Tibial artery (tissue), 4 donors: ENCODE results near the gene SIRPA.

Experiments
- DNase-seq, 2 donors: peaks; one replicate each; pipeline ENCODE4 v3.0.0-alpha.2; 2019
- H3K27ac ChIP-seq, 2 donors: fragments of 200-600 bp; sonication (generic) in 1 of 2; 1 replicate in 1 of 2; 2 replicates in 1 of 2; pipeline ENCODE4 v1.5.1; 2018 to 2019; ENCODE audit warnings: mild to moderate bottlenecking in 1 of 2
- H3K27me3 ChIP-seq, 2 donors: fragments of 200-600 bp; sonication (generic) in 1 of 2; one replicate each; pipeline versions ENCODE4 v1.5.1 to v1.6.0; 2016 to 2019
- H3K36me3 ChIP-seq, 3 donors: fragments of 200-600 bp; sonication (generic) in 2 of 3; one replicate each; pipeline ENCODE4 v1.5.1; 2016 to 2019; ENCODE audit warnings: mild to moderate bottlenecking in 2 of 3
- H3K4me1 ChIP-seq, 4 donors: fragments of 200-600 bp; sonication (generic) in 2 of 4; 1 replicate in 3 of 4; 2 replicates in 1 of 4; pipeline ENCODE4 v1.5.1; 2016 to 2019
- H3K4me3 ChIP-seq, 2 donors: fragments of 200-600 bp; sonication (generic) in 1 of 2; 1 replicate in 1 of 2; 2 replicates in 1 of 2; pipeline ENCODE4 v1.5.1; 2018 to 2019; ENCODE audit warnings: mild to moderate bottlenecking in 2 of 2
- H3K9me3 ChIP-seq, 3 donors: fragments of 200-600 bp; sonication (generic) in 1 of 3; one replicate each; pipeline ENCODE4 v1.5.1; 2016 to 2019
- CTCF ChIP-seq, 2 experiments: fragments of 200-600 bp in 1 of 2; fragments of 450-650 bp in 1 of 2; IDR thresholded peaks; one replicate each; pipeline ENCODE4 v1.5.1; 2017 to 2019; ENCODE audit warnings: antibody characterized with exemption in 2 of 2, mild to moderate bottlenecking in 1 of 2, moderate library complexity in 1 of 2
- intact Hi-C: fragments of 100-400 bp; cut with DNase I; formaldehyde crosslinking; loops from one replicate; pipeline ENCODE4 v1.15.0; 2023; ENCODE audit warnings: low total_unique reads

The SIRPA gene

DNA sequence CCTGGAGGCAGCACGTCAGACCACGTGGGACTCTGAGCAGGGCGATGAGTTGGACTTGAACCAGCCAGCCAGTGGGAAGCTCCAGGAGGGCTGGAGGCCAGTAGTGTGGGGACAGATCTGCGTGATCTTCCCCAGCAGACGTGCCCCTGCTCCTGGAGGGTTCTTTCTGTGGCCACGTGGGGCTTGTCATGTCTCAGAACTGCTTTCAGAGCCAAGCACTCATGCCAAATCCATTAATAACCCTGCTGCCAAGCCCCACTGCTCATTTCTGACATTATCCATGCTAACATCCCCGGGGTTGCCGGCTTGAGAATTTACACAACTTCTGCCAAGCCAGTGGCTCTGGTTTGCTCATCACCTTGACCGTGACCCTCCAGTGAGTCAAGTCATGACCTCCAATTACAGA, 38.3 kb downstream of the SIRPA start:
- H3K4me3 ChIP-seq: no peak overlapping the region
- peak overlapping the region; percentile 26 to 63 for H3K27ac ChIP-seq
- intact Hi-C loops: no loop called here
- H3K27me3 ChIP-seq: no peaks in the 10 kb centered on the region
- peaks cover 1 to 56% (median 33%) of the 10 kb centered on the region in 3 donors for H3K36me3 ChIP-seq
- no peaks in the 10 kb centered on the region for H3K9me3 ChIP-seq
- peaks cover 0 to 27% (median 19%) of the 10 kb centered on the region in 4 donors for H3K4me1 ChIP-seq
- no peak for TF ChIP-seq CTCF (IDR thresholded peaks at IDR 0.05)
- DNase-seq: peak; percentile 65 to 83

GRCh38 chr20:1934156-1934555, 38.9 kb downstream of the SIRPA start:
- Histone ChIP-seq H3K4me1 (peaks cover 0 to 27% (median 19%) of the 10 kb centered on the region in 4 donors), H3K36me3 (peaks cover 8 to 56% (median 34%) of the 10 kb centered on the region in 3 donors), H3K9me3 (no peaks in the 10 kb centered on the region), H3K27me3 (no peaks in the 10 kb centered on the region), H3K27ac (peak overlapping the region; percentile 29 to 63), H3K4me3 (no peak overlapping the region)
- no peak for TF ChIP-seq CTCF (IDR thresholded peaks at IDR 0.05)
- intact Hi-C loops: no loop called here
- DNase-seq: peak in 1 of 2 donors; percentile 43

DNA sequence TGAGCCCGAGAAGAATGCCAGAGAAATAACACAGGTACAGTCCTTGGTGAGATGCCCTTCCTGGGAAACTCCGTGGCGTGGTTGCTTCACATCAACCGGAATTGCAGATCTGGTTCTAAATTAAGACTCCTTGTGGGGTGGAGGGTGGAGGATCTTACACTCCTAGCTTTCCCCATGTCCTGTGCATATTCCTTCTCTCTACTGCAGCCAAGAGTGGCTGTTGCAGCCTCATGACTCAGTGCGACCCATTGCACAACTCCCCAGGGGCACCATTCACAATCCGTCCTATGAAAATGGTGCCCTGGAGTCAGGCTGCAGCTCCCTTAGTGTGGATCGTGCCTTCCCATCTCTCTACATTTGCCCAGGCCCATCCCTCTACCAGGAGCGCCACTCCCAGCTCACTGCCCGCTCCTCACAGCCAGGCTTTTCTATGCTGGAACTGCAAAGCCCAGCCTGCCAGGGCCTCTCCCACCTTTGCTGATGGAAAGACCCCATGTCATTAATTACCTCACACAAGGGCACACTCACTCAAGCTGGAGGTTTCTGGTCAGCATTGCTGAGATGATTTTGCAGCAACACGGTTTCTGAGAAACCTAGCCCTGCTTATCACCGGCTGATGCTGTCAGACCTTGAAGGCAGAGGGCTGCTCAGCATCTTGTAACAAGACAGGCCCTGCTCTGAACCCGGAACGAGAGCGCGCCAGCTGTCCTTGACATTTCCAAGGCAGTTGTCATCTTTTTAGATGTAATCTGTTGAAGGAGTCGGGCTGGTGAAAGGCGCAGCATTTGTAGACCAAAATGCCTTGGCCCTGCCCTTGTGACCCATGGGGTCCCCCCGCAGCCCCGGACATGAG, 39.7 kb downstream of the SIRPA start:
- no peaks in the 10 kb centered on the region for H3K9me3 ChIP-seq
- no peak overlapping the region for H3K4me3 ChIP-seq
- peaks cover 0 to 27% (median 19%) of the 10 kb centered on the region in 4 donors for H3K4me1 ChIP-seq
- peaks cover 9 to 50% (median 29%) of the 10 kb centered on the region in 3 donors for H3K36me3 ChIP-seq
- H3K27ac ChIP-seq: peak overlapping the region; percentile 29 to 63
- intact Hi-C loops: no loop called here
- no peaks in the 10 kb centered on the region for H3K27me3 ChIP-seq
- DNase-seq: peak; percentile 95 to 97
- no peak for TF ChIP-seq CTCF (IDR thresholded peaks at IDR 0.05)

GRCh38 chr20:1935696-1936366, 40.6 kb downstream of the SIRPA start:
- intact Hi-C loops: no loop called here
- DNase-seq: no peak

More at GRCh38 chr20:1935696-1936366, 40.6 kb downstream of the SIRPA start:
- Histone ChIP-seq H3K4me3 (no peak overlapping the region), H3K36me3 (peaks cover 9 to 48% (median 29%) of the 10 kb centered on the region in 3 donors), H3K27me3 (no peaks in the 10 kb centered on the region), H3K4me1 (peaks cover 0 to 27% (median 19%) of the 10 kb centered on the region in 4 donors), H3K9me3 (no peaks in the 10 kb centered on the region), H3K27ac (peak overlapping the region in 1 of 2 donors; percentile 56)
- TF ChIP-seq CTCF (IDR thresholded peaks at IDR 0.05): no peak
